Panc1 (cell line): ENCODE data around the gene MCTP1. TPM values are rescaled to one million over a fixed set of nuclear protein-coding genes. Genes with fewer than 3 reads are reported as not detected.

Experiments used
- ATAC-seq: fragments of 200-7000 bp; cut with Tn5 transposase; 2 replicates; pipeline ENCODE4 v1.9.1; 2020; ENCODE audit warnings: mild to moderate bottlenecking, moderate library complexity
- BruUV-seq: library from RNA; stranded (reverse); fragments of 400-500 nt; replicated peaks from 2 replicates; lab custom pipeline; 2021; lab: Mats Ljungman, UMichigan
- CTCF ChIA-PET: fragments of 300-600 bp; sonication (Branson Sonifier 250); formaldehyde crosslinking; loops from one replicate; lab custom pipeline; 2022; ENCODE audit warnings: antibody characterized with exemption; lab: Charles Lee
- POLR2A ChIA-PET: fragments of 300-600 bp; sonication (Branson Sonifier 250); formaldehyde crosslinking; loops from one replicate; lab custom pipeline; 2022; ENCODE audit warnings: antibody characterized with exemption; lab: Charles Lee
- DNase-seq: peaks from one replicate; pipeline ENCODE4 v3.0.0-alpha.2; 2010; ENCODE audit warnings: low read depth, low spot score
- H3K27ac ChIP-seq: 2 replicates; pipeline ENCODE4 v1.5.1; 2011; ENCODE audit warnings: mild to moderate bottlenecking, low read length, inconsistent platforms
- H3K27me3 ChIP-seq: fragments of 200-500 bp; sonication (Bioruptor generic); 2 replicates; pipeline ENCODE4 v1.6.0; 2014; ENCODE audit warnings: low read length, inconsistent platforms; ENCODE audit not compliant: control insufficient read depth, insufficient read depth
- H3K36me3 ChIP-seq: fragments of 200-500 bp; sonication (Bioruptor generic); 2 replicates; pipeline ENCODE4 v1.5.1; 2014; ENCODE audit warnings: inconsistent platforms, mild to moderate bottlenecking, low read length, moderate library complexity; ENCODE audit not compliant: control insufficient read depth, insufficient read depth
- H3K4me1 ChIP-seq: 2 replicates; pipeline ENCODE4 v1.5.1; 2011; ENCODE audit warnings: inconsistent platforms, mild to moderate bottlenecking, low read length, moderate library complexity; ENCODE audit not compliant: control insufficient read depth, insufficient read depth
- H3K4me3 ChIP-seq, 2 experiments: 2 replicates each; pipeline ENCODE4 v1.5.1; 2011 to 2012; ENCODE audit warnings: low read depth in 2 of 2, low read length in 2 of 2, mild to moderate bottlenecking in 2 of 2, inconsistent platforms in 1 of 2, moderate library complexity in 1 of 2
- H3K9me3 ChIP-seq: fragments of 200-500 bp; sonication (Bioruptor generic); 2 replicates; pipeline ENCODE4 v1.5.1; 2014; ENCODE audit warnings: low read depth, mild to moderate bottlenecking, inconsistent platforms, low read length, moderate library complexity; ENCODE audit not compliant: control insufficient read depth, insufficient read depth
- POLR2AphosphoS5 ChIP-seq: IDR thresholded peaks from 2 replicates; pipeline ENCODE4 v1.6.1; 2012; ENCODE audit warnings: mild to moderate bottlenecking, low read depth, low read length, moderate library complexity
- SIN3A ChIP-seq: IDR thresholded peaks from 2 replicates; pipeline ENCODE4 v1.6.1; 2012; ENCODE audit warnings: low read depth, mild to moderate bottlenecking, low read length, moderate library complexity, borderline replicate concordance; ENCODE audit not compliant: insufficient read depth
- TCF7L2 ChIP-seq: IDR thresholded peaks from 2 replicates; pipeline ENCODE4 v1.6.1; 2011; ENCODE audit warnings: mild to moderate bottlenecking, low read depth, low read length, inconsistent platforms
- in situ Hi-C: cut with HindIII; loops from 2 replicates; pipeline ENCODE4 v1.10.0; 2016; ENCODE audit warnings: low sequenced_read_pairs, low pct_unique_long_range_greater_than_20kb
- intact Hi-C: fragments of 100-400 bp; cut with micrococcal nuclease; formaldehyde crosslinking; loops from one replicate; pipeline ENCODE4 v1.10.0; 2022; ENCODE audit not compliant: unreplicated experiment
- total RNA-seq: library from RNA; stranded (reverse); gene quantifications from one replicate; pipeline ENCODE4 v1.2.1, GENCODE V29; 2021; ENCODE audit not compliant: unreplicated experiment
- TF ChIP-seq, protein P1 (sequence below): fragments of 450-650 bp; IDR thresholded peaks from 2 replicates; pipeline ENCODE4 v1.5.1; 2017; ENCODE audit warnings: mild to moderate bottlenecking
- TF ChIP-seq, protein P2 (sequence below), 2 experiments: IDR thresholded peaks; 2 replicates each; pipeline ENCODE4 v1.6.1; 2011 to 2012; ENCODE audit warnings: low read depth in 2 of 2, control low read depth in 1 of 2, low read length in 1 of 2, mild to moderate bottlenecking in 1 of 2, moderate library complexity in 1 of 2; ENCODE audit not compliant: insufficient read depth in 1 of 2

The MCTP1 gene
- total RNA-seq, 1 experiment from 2014 or later: 39.8 TPM

DNA sequence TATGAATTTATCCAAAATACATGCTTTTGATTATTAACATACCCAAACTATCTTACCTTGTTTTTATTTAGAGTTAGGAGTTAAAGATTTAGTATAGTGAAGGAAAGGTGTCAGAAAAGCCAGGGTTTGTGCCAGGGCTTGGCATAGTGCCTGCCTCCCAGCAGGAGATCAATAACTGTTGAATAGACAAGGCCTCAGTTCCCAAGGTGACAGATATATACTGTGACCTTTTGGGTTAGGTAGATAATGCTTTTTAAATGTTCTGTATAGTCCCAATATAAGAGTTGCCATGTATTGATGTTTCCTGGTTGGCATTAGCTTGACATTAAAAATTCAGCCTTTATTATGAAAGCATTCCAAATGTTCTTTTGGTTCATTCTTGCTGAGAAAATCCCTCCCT lies 121.8 kb downstream of the MCTP1 start:
- ATAC-seq (no peak), DNase-seq (no peak)
- in situ Hi-C loops: no loop called here
- Histone ChIP-seq H3K9me3 (no peaks in the 10 kb centered on the region), H3K4me3 (no peak overlapping the region), H3K27ac (no peak overlapping the region), H3K4me1 (no peaks in the 10 kb centered on the region), H3K36me3 (no peaks in the 10 kb centered on the region), H3K27me3 (no peaks in the 10 kb centered on the region)
- TF ChIP-seq SIN3A: no peak
- TF ChIP-seq, protein P1, sequence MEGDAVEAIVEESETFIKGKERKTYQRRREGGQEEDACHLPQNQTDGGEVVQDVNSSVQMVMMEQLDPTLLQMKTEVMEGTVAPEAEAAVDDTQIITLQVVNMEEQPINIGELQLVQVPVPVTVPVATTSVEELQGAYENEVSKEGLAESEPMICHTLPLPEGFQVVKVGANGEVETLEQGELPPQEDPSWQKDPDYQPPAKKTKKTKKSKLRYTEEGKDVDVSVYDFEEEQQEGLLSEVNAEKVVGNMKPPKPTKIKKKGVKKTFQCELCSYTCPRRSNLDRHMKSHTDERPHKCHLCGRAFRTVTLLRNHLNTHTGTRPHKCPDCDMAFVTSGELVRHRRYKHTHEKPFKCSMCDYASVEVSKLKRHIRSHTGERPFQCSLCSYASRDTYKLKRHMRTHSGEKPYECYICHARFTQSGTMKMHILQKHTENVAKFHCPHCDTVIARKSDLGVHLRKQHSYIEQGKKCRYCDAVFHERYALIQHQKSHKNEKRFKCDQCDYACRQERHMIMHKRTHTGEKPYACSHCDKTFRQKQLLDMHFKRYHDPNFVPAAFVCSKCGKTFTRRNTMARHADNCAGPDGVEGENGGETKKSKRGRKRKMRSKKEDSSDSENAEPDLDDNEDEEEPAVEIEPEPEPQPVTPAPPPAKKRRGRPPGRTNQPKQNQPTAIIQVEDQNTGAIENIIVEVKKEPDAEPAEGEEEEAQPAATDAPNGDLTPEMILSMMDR: no peak
- TF ChIP-seq, protein P2, sequence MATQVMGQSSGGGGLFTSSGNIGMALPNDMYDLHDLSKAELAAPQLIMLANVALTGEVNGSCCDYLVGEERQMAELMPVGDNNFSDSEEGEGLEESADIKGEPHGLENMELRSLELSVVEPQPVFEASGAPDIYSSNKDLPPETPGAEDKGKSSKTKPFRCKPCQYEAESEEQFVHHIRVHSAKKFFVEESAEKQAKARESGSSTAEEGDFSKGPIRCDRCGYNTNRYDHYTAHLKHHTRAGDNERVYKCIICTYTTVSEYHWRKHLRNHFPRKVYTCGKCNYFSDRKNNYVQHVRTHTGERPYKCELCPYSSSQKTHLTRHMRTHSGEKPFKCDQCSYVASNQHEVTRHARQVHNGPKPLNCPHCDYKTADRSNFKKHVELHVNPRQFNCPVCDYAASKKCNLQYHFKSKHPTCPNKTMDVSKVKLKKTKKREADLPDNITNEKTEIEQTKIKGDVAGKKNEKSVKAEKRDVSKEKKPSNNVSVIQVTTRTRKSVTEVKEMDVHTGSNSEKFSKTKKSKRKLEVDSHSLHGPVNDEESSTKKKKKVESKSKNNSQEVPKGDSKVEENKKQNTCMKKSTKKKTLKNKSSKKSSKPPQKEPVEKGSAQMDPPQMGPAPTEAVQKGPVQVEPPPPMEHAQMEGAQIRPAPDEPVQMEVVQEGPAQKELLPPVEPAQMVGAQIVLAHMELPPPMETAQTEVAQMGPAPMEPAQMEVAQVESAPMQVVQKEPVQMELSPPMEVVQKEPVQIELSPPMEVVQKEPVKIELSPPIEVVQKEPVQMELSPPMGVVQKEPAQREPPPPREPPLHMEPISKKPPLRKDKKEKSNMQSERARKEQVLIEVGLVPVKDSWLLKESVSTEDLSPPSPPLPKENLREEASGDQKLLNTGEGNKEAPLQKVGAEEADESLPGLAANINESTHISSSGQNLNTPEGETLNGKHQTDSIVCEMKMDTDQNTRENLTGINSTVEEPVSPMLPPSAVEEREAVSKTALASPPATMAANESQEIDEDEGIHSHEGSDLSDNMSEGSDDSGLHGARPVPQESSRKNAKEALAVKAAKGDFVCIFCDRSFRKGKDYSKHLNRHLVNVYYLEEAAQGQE (IDR thresholded peaks at IDR 0.05; ENCODE audit: insufficient read depth in 1 of 2, low read depth in 2 of 2, low read length in 1 of 2): no peak
- no peak for TF ChIP-seq POLR2AphosphoS5
- no peak for TF ChIP-seq TCF7L2
- intact Hi-C loops: no loop called here
- ChIA-PET CTCF (no interaction called here), POLR2A (no interaction called here)
- BruUV-seq: no TSS peak

DNA sequence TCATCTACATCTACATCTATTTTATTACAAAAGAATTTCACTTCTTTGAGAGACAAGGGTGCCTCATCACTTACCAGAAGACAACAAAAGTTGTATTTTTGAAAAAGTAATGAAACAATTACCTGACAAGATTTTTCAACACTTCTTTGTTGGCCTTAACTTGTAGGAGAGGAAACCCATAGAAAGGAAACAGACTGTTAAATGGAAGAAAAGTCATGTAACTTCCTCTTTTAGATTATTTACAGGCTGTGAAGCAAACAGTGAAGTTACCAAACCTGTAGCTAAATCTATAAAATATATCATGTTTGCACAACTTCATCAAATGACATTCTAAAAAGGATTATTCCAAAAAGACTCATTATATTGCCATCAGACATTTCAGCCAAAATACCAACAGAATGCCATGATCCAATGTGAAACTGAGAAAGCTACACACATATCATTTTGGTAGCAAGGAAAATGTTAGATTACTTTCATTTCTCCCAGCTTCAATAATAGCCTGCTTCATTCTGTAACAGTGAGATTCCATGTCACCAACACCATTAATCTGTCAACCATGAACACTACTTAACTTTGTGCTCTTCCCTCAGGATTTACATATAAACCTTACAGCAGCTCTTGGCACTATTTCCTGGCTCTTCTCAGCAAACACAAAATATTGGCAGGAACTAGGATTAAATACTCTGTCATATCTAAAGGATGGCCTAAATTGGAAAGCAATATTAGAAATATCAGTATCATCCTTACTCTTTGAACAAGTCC lies 122.5 kb downstream of the MCTP1 start:
- Histone ChIP-seq H3K27me3 (no peaks in the 10 kb centered on the region), H3K4me3 (no peak overlapping the region), H3K4me1 (no peaks in the 10 kb centered on the region), H3K36me3 (no peaks in the 10 kb centered on the region), H3K27ac (no peak overlapping the region), H3K9me3 (no peaks in the 10 kb centered on the region)
- DNase-seq: no peak
- BruUV-seq: no TSS peak
- ChIA-PET POLR2A (no interaction called here), CTCF (no interaction called here)
- ATAC-seq: no peak
- intact Hi-C loops: no loop called here
- in situ Hi-C loops: no loop called here
- TF ChIP-seq, protein P2 (IDR thresholded peaks at IDR 0.05; ENCODE audit: insufficient read depth in 1 of 2, low read depth in 2 of 2, low read length in 1 of 2): no peak
- TF ChIP-seq, protein P1: no peak
